ENCODE measurements around the gene KDM4C. TPM values are rescaled to one million over a fixed set of nuclear protein-coding genes. Genes with fewer than 3 reads are reported as not detected.

The KDM4C gene
- total RNA-seq, 1 donor from 2014 or later: 63.5 TPM

DNA sequence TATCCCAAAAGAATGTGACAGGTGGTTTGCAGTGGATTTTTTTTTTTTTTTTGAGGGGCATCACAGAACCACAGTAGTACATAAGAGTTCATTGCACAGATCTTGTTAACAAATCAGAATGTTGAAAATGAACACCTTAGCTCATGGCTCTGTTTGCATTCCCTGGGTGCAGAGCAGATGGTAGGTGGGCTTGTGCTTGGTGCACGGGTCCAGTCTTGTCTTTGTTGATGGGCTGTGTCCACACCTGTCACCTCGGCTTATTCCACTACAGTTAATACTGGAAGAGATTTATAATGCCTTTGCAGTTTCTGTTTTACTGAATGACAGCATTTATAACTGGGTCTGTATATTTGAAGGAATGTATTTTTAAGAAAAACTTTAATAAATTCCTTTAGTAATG is 146.6 kb downstream of the KDM4C start:
- H3K4me3 Mint-ChIP-seq (ENCODE audit: unreplicated experiment): no peak overlapping the region
- TF ChIP-seq, protein P1, sequence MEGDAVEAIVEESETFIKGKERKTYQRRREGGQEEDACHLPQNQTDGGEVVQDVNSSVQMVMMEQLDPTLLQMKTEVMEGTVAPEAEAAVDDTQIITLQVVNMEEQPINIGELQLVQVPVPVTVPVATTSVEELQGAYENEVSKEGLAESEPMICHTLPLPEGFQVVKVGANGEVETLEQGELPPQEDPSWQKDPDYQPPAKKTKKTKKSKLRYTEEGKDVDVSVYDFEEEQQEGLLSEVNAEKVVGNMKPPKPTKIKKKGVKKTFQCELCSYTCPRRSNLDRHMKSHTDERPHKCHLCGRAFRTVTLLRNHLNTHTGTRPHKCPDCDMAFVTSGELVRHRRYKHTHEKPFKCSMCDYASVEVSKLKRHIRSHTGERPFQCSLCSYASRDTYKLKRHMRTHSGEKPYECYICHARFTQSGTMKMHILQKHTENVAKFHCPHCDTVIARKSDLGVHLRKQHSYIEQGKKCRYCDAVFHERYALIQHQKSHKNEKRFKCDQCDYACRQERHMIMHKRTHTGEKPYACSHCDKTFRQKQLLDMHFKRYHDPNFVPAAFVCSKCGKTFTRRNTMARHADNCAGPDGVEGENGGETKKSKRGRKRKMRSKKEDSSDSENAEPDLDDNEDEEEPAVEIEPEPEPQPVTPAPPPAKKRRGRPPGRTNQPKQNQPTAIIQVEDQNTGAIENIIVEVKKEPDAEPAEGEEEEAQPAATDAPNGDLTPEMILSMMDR (IDR thresholded peaks at IDR 0.05; ENCODE audit: partially characterized antibody, unreplicated experiment): no peak
- no peaks in the 10 kb centered on the region for H3K27me3 Mint-ChIP-seq (ENCODE audit: unreplicated experiment)
- DNase-seq: no peak
- H3K4me1 Mint-ChIP-seq (ENCODE audit: low read depth, unreplicated experiment): peaks cover 17% of the 10 kb centered on the region
- H3K9me3 Mint-ChIP-seq (ENCODE audit: unreplicated experiment): no peaks in the 10 kb centered on the region
- no peaks in the 10 kb centered on the region for H3K36me3 Mint-ChIP-seq (ENCODE audit: unreplicated experiment)
- no peak overlapping the region for H3K27ac Mint-ChIP-seq (ENCODE audit: unreplicated experiment)

DNA sequence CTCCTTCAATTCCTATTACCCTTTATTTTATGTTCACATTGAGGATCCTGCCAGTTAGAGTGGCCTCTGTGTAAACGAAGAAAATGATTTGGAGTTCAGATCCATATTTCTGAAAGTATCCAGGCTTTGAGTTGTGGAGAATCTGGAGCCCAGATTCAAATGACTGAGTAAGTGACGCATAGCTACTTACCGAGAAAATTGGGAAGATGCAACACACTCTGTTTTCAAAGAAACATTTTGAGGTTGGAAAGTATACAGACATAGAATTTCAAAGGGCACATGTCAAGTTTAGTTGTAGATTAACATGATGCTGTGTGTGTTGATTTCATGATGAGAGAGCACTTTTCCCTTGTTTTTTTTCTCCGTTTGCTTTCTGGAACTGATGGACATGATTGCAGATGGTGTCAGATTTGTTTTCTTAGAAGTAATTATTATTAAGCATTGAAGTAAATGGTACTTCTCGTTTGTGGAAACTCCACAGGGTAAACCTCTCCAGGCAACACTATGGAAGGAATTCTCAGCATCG is 148.1 kb downstream of the KDM4C start:
- peaks cover 17% of the 10 kb centered on the region for H3K4me1 Mint-ChIP-seq (ENCODE audit: low read depth, unreplicated experiment)

DNA sequence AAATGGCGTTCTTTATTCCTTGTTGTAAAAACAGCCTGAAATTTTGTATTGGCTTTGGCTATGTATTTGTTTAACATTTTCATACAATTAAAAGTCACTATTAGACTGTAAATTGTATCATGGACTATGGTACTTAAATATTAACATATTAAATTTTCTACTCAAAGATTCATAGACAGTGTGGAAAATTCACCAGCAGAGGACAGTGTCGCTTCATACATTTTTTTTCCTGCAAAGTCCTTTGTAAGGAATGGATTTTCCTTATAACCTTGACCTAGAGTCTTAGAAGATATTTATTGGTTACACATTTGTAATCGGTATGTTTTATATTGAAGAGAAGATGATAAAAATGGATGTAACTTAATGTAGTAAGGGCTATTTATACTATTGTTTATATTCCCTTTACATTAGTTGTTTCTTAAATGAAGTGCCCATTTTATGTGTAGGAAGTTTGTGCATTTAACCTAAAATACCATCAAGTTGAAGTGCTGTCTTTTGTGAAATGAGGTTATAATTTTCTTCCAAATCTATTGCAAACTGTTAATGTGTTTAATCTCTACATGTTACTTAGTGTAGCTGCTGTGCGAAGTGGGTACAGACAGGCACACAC is 150.1 kb downstream of the KDM4C start:
- Mint-ChIP-seq H3K27ac (ENCODE audit: unreplicated experiment) (no peak overlapping the region), H3K9me3 (ENCODE audit: unreplicated experiment) (no peaks in the 10 kb centered on the region), H3K27me3 (ENCODE audit: unreplicated experiment) (peaks cover 2% of the 10 kb centered on the region), H3K4me3 (ENCODE audit: unreplicated experiment) (no peak overlapping the region), H3K36me3 (ENCODE audit: unreplicated experiment) (no peaks in the 10 kb centered on the region), H3K4me1 (ENCODE audit: low read depth, unreplicated experiment) (peaks cover 20% of the 10 kb centered on the region)
- DNase-seq: no peak
- TF ChIP-seq, protein P1 (IDR thresholded peaks at IDR 0.05; ENCODE audit: partially characterized antibody, unreplicated experiment): peak; percentile 63

More for the DNA sequence above, 148.1 kb downstream of the KDM4C start:
- Mint-ChIP-seq H3K36me3 (ENCODE audit: unreplicated experiment) (no peaks in the 10 kb centered on the region), H3K9me3 (ENCODE audit: unreplicated experiment) (no peaks in the 10 kb centered on the region), H3K27me3 (ENCODE audit: unreplicated experiment) (no peaks in the 10 kb centered on the region), H3K4me3 (ENCODE audit: unreplicated experiment) (no peak overlapping the region), H3K27ac (ENCODE audit: unreplicated experiment) (no peak overlapping the region)
- TF ChIP-seq, protein P1 (IDR thresholded peaks at IDR 0.05; ENCODE audit: partially characterized antibody, unreplicated experiment): no peak
- no peak for DNase-seq

DNA sequence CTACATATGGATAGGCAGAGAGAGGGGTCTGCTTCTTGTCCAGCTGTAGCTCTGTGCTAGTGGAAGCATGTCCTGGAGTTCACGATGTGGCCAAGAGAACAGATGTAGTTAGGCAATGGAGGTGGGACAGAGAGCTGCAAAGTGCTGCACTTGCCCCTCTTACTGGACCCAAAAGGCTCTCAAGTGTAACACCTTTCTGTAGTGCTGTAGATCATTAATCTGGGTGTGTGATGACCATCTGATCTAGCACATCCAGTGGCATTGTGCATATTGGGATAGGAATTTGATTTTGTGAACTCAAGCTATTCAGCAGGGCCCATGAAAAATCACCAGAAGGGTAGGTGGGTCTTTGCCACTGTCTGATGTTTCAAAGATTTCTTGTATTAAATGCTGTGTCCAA is 151.4 kb downstream of the KDM4C start:
- Mint-ChIP-seq H3K4me3 (ENCODE audit: unreplicated experiment) (no peak overlapping the region), H3K27ac (ENCODE audit: unreplicated experiment) (no peak overlapping the region), H3K27me3 (ENCODE audit: unreplicated experiment) (peaks cover 2% of the 10 kb centered on the region), H3K4me1 (ENCODE audit: low read depth, unreplicated experiment) (peaks cover 21% of the 10 kb centered on the region), H3K36me3 (ENCODE audit: unreplicated experiment) (no peaks in the 10 kb centered on the region), H3K9me3 (ENCODE audit: unreplicated experiment) (no peaks in the 10 kb centered on the region)
- TF ChIP-seq, protein P1 (IDR thresholded peaks at IDR 0.05; ENCODE audit: partially characterized antibody, unreplicated experiment): no peak
- DNase-seq: no peak

DNA sequence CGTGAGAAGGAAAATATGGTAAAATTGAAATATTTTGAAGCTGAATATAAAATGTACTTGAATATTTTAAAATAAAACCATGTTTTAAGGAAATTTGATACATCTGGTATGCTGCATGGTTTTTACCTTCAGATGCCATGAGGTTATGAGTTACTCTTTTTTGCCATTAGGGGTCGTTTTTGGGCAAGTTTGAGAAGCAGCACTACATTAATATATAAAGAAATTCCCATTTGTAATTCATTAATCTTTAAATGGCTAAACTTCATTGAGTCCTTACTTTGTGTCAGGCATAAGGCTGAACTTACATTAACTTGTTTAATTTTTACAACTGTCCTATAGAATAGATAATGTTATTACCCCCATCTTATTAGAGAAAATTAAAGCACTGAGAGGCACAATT is 152.3 kb downstream of the KDM4C start:
- no peak overlapping the region for H3K4me3 Mint-ChIP-seq (ENCODE audit: unreplicated experiment)
- H3K36me3 Mint-ChIP-seq (ENCODE audit: unreplicated experiment): no peaks in the 10 kb centered on the region
- TF ChIP-seq, protein P1 (IDR thresholded peaks at IDR 0.05; ENCODE audit: partially characterized antibody, unreplicated experiment): peak; percentile 46
- H3K9me3 Mint-ChIP-seq (ENCODE audit: unreplicated experiment): no peaks in the 10 kb centered on the region
- H3K27me3 Mint-ChIP-seq (ENCODE audit: unreplicated experiment): peaks cover 2% of the 10 kb centered on the region
- H3K4me1 Mint-ChIP-seq (ENCODE audit: low read depth, unreplicated experiment): peaks cover 16% of the 10 kb centered on the region
- DNase-seq: no peak
- no peak overlapping the region for H3K27ac Mint-ChIP-seq (ENCODE audit: unreplicated experiment)
